ENCODE measurements around the gene OR6J1. TPM values are rescaled to one million over a fixed set of nuclear protein-coding genes. Genes with fewer than 3 reads are reported as not detected.

OR6J1 gene
- total and polyA plus RNA-seq, 2 of the 8 experiments (the other 6 are each of a cell fraction or from before 2014, with no cell fraction given), result not detected

- H2AK5ac ChIP-seq (ENCODE audit: low read depth, low read length), result no peak overlapping the region
- H3K36me3 ChIP-seq (ENCODE audit: control insufficient read depth in 2 of 4, insufficient read depth in 4 of 4, low read length in 3 of 4), result no peaks in the 10 kb centered on the region
- no peak overlapping the region for H3K9ac ChIP-seq (replicated peaks in 1 of 4; ENCODE audit: extremely low read depth in 1 of 4, low read depth in 3 of 4, low read length in 3 of 4)
- no peak overlapping the region for H2BK120ac ChIP-seq (replicated peaks; ENCODE audit: low read depth, low read length)
- H2BK15ac ChIP-seq (ENCODE audit: low read length), result no peak overlapping the region
- H3K4me1 ChIP-seq (replicated peaks in 1 of 4; ENCODE audit: control insufficient read depth in 3 of 4, insufficient read depth in 4 of 4, low read length in 3 of 4), result no peaks in the 10 kb centered on the region
- no peaks in the 10 kb centered on the region for H3K23me2 ChIP-seq (ENCODE audit: low read depth, low read length)
- no peak overlapping the region for H3K27ac ChIP-seq (ENCODE audit: low read depth, low read length)
- no peaks in the 10 kb centered on the region for H3K79me2 ChIP-seq (ENCODE audit: control insufficient read depth in 1 of 2, insufficient read depth in 2 of 2, low read length in 2 of 2)
- FAIRE-seq, result no peak
- WGBS, 2 experiments (ENCODE audit: extremely low coverage in 1 of 2, insufficient coverage in 1 of 2, insufficient read length in 1 of 2, insufficient replicate concordance in 2 of 2, low coverage in 1 of 2, low lambda C conversion rate in 2 of 2, missing lambda C conversion rate in 1 of 2), result 100% methylated on average over 1 of the region's 1 CpG; no CpG with 5 or more reads in 1 of the 2 experiments
- no peaks in the 10 kb centered on the region for H3K27me3 ChIP-seq (replicated peaks in 1 of 4; ENCODE audit: control insufficient read depth in 3 of 4, extremely low read depth in 1 of 4, insufficient read depth in 3 of 4, low read length in 3 of 4)
- H3K79me1 ChIP-seq (ENCODE audit: low read depth, low read length), result no peaks in the 10 kb centered on the region
- H3K4me3 ChIP-seq (ENCODE audit: extremely low read depth in 1 of 4, insufficient read depth in 2 of 4, low read depth in 3 of 4, low read length in 4 of 4), result no peak overlapping the region
- H3K14ac ChIP-seq (ENCODE audit: insufficient read length), result no peak overlapping the region
- H2BK12ac ChIP-seq (ENCODE audit: low read depth, low read length), result no peak overlapping the region
- no peak overlapping the region for H2BK20ac ChIP-seq (ENCODE audit: low read length)
- H4K5ac ChIP-seq (ENCODE audit: insufficient read length, low read depth, low read length), result no peak overlapping the region
- H3K23ac ChIP-seq (ENCODE audit: insufficient read length), result no peak overlapping the region
- no peaks in the 10 kb centered on the region for H4K20me1 ChIP-seq (replicated peaks in 1 of 2; ENCODE audit: control insufficient read depth in 1 of 2, insufficient read depth in 2 of 2, low read length in 2 of 2)
- no peak overlapping the region for H4K8ac ChIP-seq (ENCODE audit: extremely low read depth, insufficient read depth, low read length)
- no peak overlapping the region for H2BK5ac ChIP-seq (ENCODE audit: low read depth, low read length)
- no peak overlapping the region for H2AFZ ChIP-seq (ENCODE audit: low read length)
- ChIA-PET POLR2A (ENCODE audit: partially characterized antibody) (no interaction called here), CTCF (ENCODE audit: partially characterized antibody) (interaction anchor here (1.7 to 3.3 kb wide), 2 partner anchors 12 to 16 kb away, joined by 3 to 10 read pairs; no protein-coding TSS in a partner anchor)
- no peak overlapping the region for H4K91ac ChIP-seq (replicated peaks; ENCODE audit: insufficient read length, low read length)
- no peak for DNase-seq (ENCODE audit: low read depth in 1 of 2, low spot score in 2 of 2)
- H3K4me2 ChIP-seq (ENCODE audit: insufficient read depth in 1 of 2, low read depth in 2 of 2, low read length in 2 of 2), result no peak overlapping the region
- H3K9me3 ChIP-seq (ENCODE audit: insufficient read depth in 2 of 2, low read depth in 1 of 2, low read length in 1 of 2), result no peaks in the 10 kb centered on the region
- H3K18ac ChIP-seq (ENCODE audit: extremely low read depth, low read length), result no peak overlapping the region
- H3K4ac ChIP-seq (replicated peaks; ENCODE audit: insufficient read length, low read depth, low read length), result no peak overlapping the region
- H3K56ac ChIP-seq (replicated peaks; ENCODE audit: insufficient read length, low read depth, low read length), result no peak overlapping the region
- TF ChIP-seq E2F6 (IDR thresholded peaks at IDR 0.05), result no peak
- TF ChIP-seq SIRT6 (IDR thresholded peaks at IDR 0.05; ENCODE audit: low read length), result no peak
- no peak for TF ChIP-seq ATF2 (IDR thresholded peaks at IDR 0.05; ENCODE audit: low read length)
- no peak for TF ChIP-seq SAP30 (IDR thresholded peaks at IDR 0.05; ENCODE audit: insufficient read depth, insufficient replicate concordance, low read length)
- no peak for TF ChIP-seq SP2 (IDR thresholded peaks at IDR 0.05; ENCODE audit: low read length)
- no peak for TF ChIP-seq RXRA (IDR thresholded peaks at IDR 0.05; ENCODE audit: insufficient read depth, low read depth, low read length)
- TF ChIP-seq YY1 (IDR thresholded peaks at IDR 0.05; ENCODE audit: low read depth, low read length), result no peak
- TF ChIP-seq SP1 (IDR thresholded peaks at IDR 0.05; ENCODE audit: low read depth, low read length), result no peak
- no peak for TF ChIP-seq POLR2AphosphoS5 (IDR thresholded peaks at IDR 0.05; ENCODE audit: low read depth, low read length)
- TF ChIP-seq RNF2 (IDR thresholded peaks at IDR 0.05; ENCODE audit: borderline replicate concordance, low read depth, low read length, missing control alignments, poor library complexity, severe bottlenecking), result no peak
- no peak for TF ChIP-seq RBBP5 (IDR thresholded peaks at IDR 0.05; ENCODE audit: borderline replicate concordance, low read depth, low read length)
- TF ChIP-seq POLR2A (IDR thresholded peaks at IDR 0.05; ENCODE audit: control extremely low read depth in 1 of 2, low read depth in 2 of 2, low read length in 2 of 2), result no peak
- no peak for TF ChIP-seq CEBPB (IDR thresholded peaks at IDR 0.05; ENCODE audit: low read depth, low read length)
These were observed 24.7 kb upstream of the OR6J1 start for GRCh38 chr14:22668863-22669262.
